ENCODE results near the gene FOXD4L6. TPM values are rescaled to one million over a fixed set of nuclear protein-coding genes. Genes with fewer than 3 reads are reported as not detected.

FOXD4L6 gene
- 0.06 TPM in 1 of 5 replicates, not detected in the others for total RNA-seq (2022; extraction: Qiagen RNA extraction)

DNA sequence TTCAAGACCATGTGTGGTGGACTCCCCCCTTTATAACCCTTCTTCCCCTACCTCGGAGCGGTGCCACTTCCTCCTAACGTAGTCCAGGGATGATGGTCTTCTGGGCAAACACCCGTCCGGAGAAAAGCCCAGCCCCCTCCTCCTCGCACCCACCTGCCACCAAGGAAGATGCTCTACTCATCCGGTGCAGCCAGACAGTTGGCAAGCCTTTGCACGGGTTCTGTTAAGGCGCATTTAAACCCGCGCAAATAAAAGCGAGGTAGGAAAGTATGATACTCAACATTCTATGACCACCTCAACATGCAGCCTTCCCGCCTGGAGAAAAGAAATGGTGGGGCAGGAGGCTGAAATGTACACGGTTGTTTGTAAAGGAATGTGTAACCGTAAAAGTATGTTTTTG is at the start of gene FOXD4L6:
TSS of gene FOXD4L6 (minus strand) at position 101 of the 400 bp plus-strand sequence. CDS start 298 bp downstream, outside the sequence.

Other genes starting within 250 kb of the FOXD4L6 start
- 11.3 to 38.2 TPM (median 20.8 TPM) in 5 replicates for gene ZNG1F, start 60.6 kb upstream of the FOXD4L6 start, total RNA-seq (2022; extraction: Qiagen RNA extraction)